ENCODE measurements around the gene TENT4B.
A peak's percentile ranks its signal among the peaks of the same experiment; 100 is the strongest.

The TENT4B gene

DNA sequence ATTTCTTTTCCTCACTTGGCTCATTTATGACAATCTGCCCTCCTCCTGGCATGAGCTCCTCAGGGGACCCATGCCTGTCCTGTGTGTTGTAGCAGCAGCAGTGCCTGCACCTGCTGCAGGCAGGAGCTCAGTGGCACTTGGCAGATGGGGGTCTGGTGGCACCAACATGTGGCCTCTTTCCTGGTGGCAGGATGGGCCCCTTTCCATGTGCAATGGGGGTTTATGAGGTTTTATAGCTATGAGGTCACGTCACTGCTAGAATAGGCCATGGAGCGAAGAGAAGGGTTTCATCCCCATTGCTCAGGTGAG is 120.2 kb downstream of the TENT4B start:
- no peak for DNase-seq

GRCh38 chr16:50273888-50274325 is 120.8 kb downstream of the TENT4B start:
- DNase-seq = peak; percentile 40

- peak; percentile 67 for DNase-seq
Observed at GRCh38 chr16:50274326-50275097, 121.4 kb downstream of the TENT4B start.

DNA sequence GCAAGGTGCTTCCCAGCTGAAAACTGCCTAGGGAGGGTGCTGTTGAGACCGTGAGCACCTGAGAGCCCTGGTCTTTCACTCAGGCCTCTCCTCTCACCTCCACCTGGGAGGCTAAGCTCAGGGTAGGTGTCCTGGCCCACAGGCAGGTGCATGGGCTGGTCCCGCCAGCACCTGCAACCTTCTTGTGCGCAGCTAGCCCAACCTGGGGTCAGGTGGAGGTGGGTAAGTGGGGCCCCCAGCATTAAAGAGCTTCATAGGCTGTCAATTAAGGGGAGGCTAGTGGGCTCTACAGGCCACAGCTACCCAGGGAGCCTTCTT is 122.0 kb downstream of the TENT4B start:
- no peak for DNase-seq

GRCh38 chr16:50275428-50276325 is 122.6 kb downstream of the TENT4B start:
- no peak for DNase-seq

- DNase-seq = no peak
Observed at GRCh38 chr16:50276326-50276640, 123.2 kb downstream of the TENT4B start.

GRCh38 chr16:50276801-50277555 is 123.9 kb downstream of the TENT4B start:
- DNase-seq = no peak

DNA sequence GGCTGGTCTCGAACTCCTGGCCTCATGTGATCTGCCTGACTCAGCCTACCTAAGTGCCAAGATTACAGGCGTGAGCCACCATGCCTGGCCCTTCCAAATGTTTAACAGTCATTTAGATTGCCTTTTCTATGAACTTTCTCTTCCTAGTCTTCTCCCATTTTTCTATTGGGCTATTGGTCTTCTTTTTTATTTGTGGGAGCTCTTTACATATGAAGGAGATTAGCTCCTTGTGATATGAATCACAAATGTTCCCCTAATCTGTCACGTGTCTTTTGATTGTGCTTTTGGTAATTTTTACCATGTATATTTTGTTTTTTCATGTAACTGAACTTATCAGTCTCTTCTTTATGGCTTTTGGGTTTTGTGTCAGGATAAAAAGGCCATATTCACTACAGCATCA is 125.1 kb downstream of the TENT4B start:
- DNase-seq = no peak

DNA sequence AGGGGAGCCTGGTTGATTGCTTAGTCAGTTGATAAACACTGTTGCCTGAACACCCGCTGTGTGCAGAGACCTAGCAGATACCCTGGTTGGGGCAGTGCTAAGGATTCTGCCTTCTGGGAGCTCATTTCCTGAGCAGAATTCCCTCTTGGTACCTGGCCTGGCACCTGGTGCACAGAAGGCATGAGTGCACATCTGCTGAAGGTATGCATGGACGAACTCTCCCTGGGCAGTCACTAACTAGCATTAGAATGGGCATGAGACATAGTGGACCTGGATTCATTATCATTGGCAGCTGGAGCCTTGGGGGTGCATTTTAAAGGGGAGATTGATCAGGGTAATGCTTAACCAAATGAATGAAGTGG is 126.4 kb downstream of the TENT4B start:
- DNase-seq = no peak

DNA sequence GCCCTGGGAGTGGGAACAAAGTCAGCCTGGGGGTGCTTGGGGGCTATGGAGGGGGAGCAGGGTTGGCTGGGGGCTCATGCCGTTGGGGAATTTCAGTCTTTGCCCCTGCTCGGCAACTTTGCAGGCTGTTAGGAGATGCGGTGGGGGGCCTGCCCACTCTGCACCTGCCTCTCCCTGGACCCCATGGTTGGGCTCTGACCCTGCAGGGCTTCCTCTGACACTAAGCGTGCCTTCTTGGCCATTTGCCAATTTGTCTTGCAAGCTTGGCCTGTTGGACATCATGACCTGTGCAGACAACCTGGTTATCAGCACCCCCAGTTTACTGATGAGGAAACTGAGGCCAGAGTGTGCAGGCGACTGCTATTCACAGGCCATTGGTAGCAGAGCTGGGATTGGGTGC is 127.8 kb downstream of the TENT4B start:
- no peak for DNase-seq
